GM18951 (cell line): ENCODE measurements around the gene UBE2L3.
"Not testable (repeated sequence)": the region's sequence is repeated elsewhere in the genome, so short reads cannot be mapped to it uniquely, and the experiment has no call there.

Experiments
- POLR2A ChIP-seq: IDR thresholded peaks from 4 replicates; pipeline ENCODE4 v1.6.1; 2011; ENCODE audit warnings: mild to moderate bottlenecking; ENCODE audit not compliant: insufficient read length, insufficient read depth; ENCODE audit errors: extremely low read depth
- in situ Hi-C: fragments of 300-500 bp; cut with MboI; formaldehyde crosslinking; loops from one replicate; pipeline ENCODE4 v1.12.0; 2022; ENCODE audit warnings: low sequenced_read_pairs, mixed read lengths, inconsistent platforms; ENCODE audit not compliant: unreplicated experiment

The UBE2L3 gene

DNA sequence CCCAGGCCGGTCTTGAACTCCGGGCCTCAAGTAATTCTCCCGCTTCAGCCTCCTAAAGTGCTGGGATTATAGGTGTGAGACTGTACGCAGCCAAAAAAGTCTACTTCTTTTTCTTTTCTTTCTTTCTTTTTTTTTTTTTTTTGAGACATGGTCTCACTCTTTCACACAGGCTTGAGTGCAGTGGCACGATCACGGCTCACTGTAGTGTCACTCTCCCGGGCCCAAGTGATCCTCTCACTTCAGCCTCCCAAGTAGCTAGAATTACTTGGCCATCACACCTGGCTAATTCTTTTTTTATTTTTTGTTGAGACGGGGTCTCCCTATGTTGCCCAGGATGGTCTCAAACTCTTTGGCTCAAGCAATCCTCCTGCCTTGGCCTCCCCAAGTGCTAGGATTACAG, 3.6 kb upstream of the UBE2L3 start:
- TF ChIP-seq POLR2A, result no peak
- in situ Hi-C loops, result no loop called here

GRCh38 chr22:21564411-21564810, 3.1 kb upstream of the UBE2L3 start:
- in situ Hi-C loops, result no loop called here
- TF ChIP-seq POLR2A, result no peak

DNA sequence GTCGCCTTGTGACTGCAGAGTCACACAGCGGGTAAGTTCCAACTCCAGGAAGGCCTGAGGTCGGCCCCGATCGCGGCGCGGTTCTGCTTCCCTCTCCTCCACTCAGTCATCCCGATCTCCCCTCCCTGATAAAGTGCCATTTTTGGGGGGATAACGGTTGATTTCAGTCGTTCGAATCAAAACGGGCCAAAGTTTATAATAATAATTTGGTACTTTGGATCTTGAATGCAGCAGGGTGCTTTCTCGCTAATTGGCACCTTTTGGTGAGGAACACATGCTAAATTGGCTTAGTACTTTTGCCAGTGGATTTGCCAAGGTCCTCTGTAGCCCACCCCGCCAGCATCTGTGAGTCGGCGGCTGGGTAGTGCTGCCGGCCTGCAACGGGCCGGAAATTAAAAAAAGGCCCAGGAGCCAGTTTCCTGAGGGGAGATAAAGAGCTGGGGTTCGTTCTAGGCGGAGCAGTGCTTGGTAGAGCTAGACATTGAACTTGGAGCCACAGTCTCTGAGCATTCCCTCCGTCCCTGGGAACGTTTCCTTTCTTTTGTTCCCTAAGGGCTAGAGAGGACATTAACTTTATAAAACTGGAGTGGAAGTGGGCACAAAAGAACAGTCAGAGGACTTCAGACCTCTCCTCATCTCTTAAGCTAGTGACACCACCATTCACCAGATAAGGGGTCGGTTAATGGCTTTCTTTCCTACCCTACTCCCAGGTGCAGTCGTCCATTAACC, 997 bp downstream of the UBE2L3 start:
- no peak for TF ChIP-seq POLR2A
- in situ Hi-C loops, result no loop called here

DNA sequence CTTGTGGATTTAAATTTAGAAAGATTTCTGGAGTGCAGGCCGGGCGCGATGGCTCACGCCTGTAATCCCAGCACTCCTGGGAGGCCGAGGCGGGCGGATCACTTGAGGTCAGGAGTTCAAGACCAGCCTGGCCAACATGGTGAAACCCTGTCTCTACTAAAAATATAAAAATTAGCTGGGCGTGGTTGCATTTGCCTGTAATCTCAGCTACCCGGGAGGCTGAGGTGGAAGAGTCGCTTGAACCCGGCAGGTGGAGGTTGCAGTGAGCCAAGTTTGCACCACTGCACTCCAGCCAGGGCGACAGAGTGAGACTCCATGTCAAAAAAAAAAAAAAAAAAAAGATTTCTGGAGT, 1.5 kb downstream of the UBE2L3 start:
- in situ Hi-C loops, result not testable (repeated sequence)

DNA sequence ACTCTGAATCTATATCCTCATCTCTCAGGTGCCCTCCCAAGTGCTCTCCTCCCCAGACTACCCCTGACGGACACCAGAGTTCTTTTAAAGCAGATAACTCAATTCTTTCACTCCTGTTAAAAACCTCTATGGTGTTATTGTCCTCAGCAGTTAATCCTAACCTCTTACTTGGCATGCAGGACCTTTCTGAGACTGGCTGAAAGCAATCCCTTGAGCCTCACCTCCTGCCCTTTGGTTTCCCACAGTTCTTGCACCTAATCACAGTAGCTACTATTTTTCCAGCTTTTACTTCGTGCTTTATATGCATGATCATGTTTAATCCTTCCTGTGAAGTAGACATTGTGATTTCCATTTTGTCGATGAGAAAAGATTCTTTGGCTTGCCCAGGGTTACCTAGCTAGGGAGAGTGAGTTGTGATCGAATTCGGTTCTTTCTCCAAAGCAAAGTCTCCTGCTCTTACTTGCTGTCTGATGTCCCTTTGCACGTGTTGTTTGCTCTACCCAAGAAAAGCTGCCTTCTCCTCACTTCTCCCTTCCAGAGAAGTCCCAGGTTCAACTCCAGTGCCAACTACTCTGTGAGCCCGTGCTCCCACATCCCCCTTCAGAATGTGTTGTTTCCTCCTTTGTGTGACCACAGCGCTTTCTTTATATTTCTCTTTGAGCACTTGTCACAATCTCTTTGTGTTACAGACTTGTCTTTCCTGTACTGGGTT, 2.1 kb downstream of the UBE2L3 start:
- TF ChIP-seq POLR2A, result no peak
- in situ Hi-C loops, result no loop called here

- TF ChIP-seq POLR2A, result no peak
- in situ Hi-C loops, result no loop called here
Observed at GRCh38 chr22:21570398-21570797, 2.9 kb downstream of the UBE2L3 start.

GRCh38 chr22:21571679-21572078, 4.2 kb downstream of the UBE2L3 start:
- in situ Hi-C loops, result no loop called here
- no peak for TF ChIP-seq POLR2A

DNA sequence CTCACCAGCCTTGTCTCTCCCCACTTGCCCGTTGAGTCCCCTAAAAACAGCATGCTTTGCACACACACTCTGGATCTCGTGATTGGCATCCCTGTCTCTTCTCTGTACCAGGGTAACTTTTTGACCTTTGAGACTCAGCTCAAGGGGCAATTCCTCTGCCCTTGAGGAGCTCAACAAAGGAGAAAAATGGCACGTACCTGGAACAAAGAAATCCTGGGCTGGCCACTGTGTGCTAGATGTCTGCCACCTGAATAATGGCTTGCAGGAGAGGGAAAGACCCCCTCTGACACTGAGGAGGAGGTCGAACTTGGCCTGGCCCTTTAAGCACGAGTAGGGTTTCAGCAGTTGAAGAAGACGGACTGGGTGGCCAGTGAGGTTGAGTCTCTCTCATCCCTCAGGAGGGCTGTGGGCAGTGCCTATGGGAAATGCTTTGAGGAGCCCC, 5.8 kb downstream of the UBE2L3 start:
- in situ Hi-C loops, result no loop called here
- no peak for TF ChIP-seq POLR2A

DNA sequence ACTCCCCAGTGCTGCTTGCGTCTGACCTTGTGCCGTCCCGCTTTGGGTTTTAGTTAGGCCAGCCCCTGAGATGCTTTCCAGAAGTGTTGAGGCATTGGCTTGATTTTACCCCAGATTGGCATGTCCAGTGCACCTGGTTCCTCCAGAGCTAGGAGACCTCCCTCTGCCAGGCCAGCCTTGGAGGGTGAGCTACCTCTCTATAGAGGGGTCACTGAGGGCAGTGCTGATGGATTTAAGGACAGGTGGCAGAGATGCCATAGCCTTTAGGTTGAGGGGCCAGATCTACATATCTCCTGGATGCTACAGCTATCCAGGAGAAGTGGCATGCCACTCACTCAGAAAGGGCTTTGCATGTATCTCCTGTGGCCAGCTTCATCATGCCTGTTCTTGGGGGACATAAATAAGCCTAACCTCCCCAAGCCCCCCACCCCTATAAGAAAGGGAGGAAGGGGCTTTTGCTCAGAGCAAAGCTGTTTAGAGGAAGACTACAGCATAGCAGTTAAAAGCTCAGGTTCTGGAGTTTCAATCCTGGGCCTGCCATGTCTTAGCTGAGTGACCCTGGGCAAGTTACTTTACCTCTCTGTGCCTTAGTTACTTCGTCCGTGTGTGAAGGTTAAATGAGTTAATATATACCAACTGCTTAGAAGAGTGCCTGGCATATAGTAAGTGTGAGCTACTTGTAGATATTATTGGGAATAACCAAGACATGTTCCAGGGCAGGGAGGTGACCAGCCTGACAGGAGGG, 6.4 kb downstream of the UBE2L3 start:
- in situ Hi-C loops, result no loop called here
- no peak for TF ChIP-seq POLR2A

DNA sequence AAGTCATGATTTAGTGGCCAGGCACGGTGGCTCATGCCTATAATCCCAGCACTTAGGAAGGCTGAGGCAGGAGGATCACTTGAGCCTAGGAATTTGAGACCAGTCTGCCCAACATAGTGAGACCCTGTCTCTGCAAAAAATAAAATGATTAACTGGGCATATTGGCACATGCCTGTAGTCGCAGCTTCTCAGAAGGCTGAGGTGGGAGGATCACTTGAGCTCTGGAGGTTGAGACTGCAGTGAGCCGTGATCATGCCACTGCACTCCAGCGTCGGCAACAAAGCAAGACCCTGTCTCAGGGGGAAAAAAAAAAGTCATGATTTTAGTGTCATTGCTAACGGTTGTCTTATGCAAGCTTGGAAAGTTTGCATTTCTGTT, 11.9 kb downstream of the UBE2L3 start:
- TF ChIP-seq POLR2A, result no peak
- in situ Hi-C loops, result no loop called here

- in situ Hi-C loops, result not testable (repeated sequence)
Observed at GRCh38 chr22:21580623-21581007, 13.1 kb downstream of the UBE2L3 start.

- in situ Hi-C loops, result not testable (repeated sequence)
Observed at GRCh38 chr22:21581009-21581713, 13.6 kb downstream of the UBE2L3 start.
